H9 (cell line): ENCODE results near the gene ITPR2. TPM values are rescaled to one million over a fixed set of nuclear protein-coding genes. Genes with fewer than 3 reads are reported as not detected.

Experiments used
- DNase-seq: peaks from one replicate; pipeline ENCODE4 v3.0.0-alpha.2; 2017
- H2AFZ ChIP-seq: one replicate; pipeline ENCODE4 v1.6.1; 2013; ENCODE audit warnings: mild to moderate bottlenecking, low read length, control low read depth, moderate library complexity
- H2AK5ac ChIP-seq: 2 replicates; pipeline ENCODE4 v1.6.1; 2013; ENCODE audit warnings: low read length, control low read depth, mixed read lengths; ENCODE audit not compliant: insufficient read length
- H2BK120ac ChIP-seq: one replicate; pipeline ENCODE4 v1.6.1; 2013; ENCODE audit warnings: low read depth, mild to moderate bottlenecking, low read length, control low read depth, inconsistent platforms; ENCODE audit not compliant: poor library complexity, severe bottlenecking
- H2BK12ac ChIP-seq: 2 replicates; pipeline ENCODE4 v1.6.1; 2013; ENCODE audit warnings: low read length, control low read depth, mixed read lengths, low read depth; ENCODE audit not compliant: insufficient read length
- H2BK15ac ChIP-seq: 2 replicates; pipeline ENCODE4 v1.6.1; 2013; ENCODE audit warnings: low read depth, low read length, control low read depth
- H2BK20ac ChIP-seq: one replicate; pipeline ENCODE4 v1.6.1; 2013; ENCODE audit warnings: low read depth, mild to moderate bottlenecking, low read length, control low read depth, inconsistent platforms; ENCODE audit not compliant: poor library complexity, severe bottlenecking
- H2BK5ac ChIP-seq: 2 replicates; pipeline ENCODE4 v1.6.1; 2013; ENCODE audit warnings: low read length, control low read depth, mixed read lengths; ENCODE audit not compliant: insufficient read length
- H3K14ac ChIP-seq: 2 replicates; pipeline ENCODE4 v1.6.1; 2013; ENCODE audit warnings: low read length, control low read depth; ENCODE audit not compliant: insufficient read depth
- H3K18ac ChIP-seq: 2 replicates; pipeline ENCODE4 v1.6.1; 2013; ENCODE audit warnings: low read depth, mild to moderate bottlenecking, mixed read lengths, low read length, control low read depth; ENCODE audit not compliant: insufficient read length
- H3K23ac ChIP-seq: 2 replicates; pipeline ENCODE4 v1.6.1; 2013; ENCODE audit warnings: low read length, control low read depth, mixed read lengths, low read depth; ENCODE audit not compliant: insufficient read length
- H3K23me2 ChIP-seq: 2 replicates; pipeline ENCODE4 v1.6.1; 2013; ENCODE audit warnings: low read depth, mild to moderate bottlenecking, mixed read lengths, low read length, control low read depth; ENCODE audit not compliant: insufficient read length, poor library complexity, severe bottlenecking
- H3K27ac ChIP-seq: 2 replicates; pipeline ENCODE4 v1.5.1; 2013; ENCODE audit warnings: low read length, control low read depth, mixed read lengths, low read depth; ENCODE audit not compliant: insufficient read length
- H3K27me3 ChIP-seq: 2 replicates; pipeline ENCODE4 v1.6.1; 2013; ENCODE audit warnings: low read length, control low read depth, inconsistent platforms; ENCODE audit not compliant: insufficient read depth
- H3K4ac ChIP-seq: 2 replicates; pipeline ENCODE4 v1.6.1; 2013; ENCODE audit warnings: low read depth, mild to moderate bottlenecking, control low read depth, inconsistent platforms, low read length, moderate library complexity
- H3K4me1 ChIP-seq: 2 replicates; pipeline ENCODE4 v1.6.1; 2013; ENCODE audit warnings: low read length, control low read depth, inconsistent platforms; ENCODE audit not compliant: insufficient read depth
- H3K4me2 ChIP-seq: 2 replicates; pipeline ENCODE4 v1.6.1; 2013; ENCODE audit warnings: low read length, control low read depth, mixed read lengths; ENCODE audit not compliant: insufficient read length, insufficient read depth
- H3K56ac ChIP-seq: 2 replicates; pipeline ENCODE4 v1.6.1; 2013; ENCODE audit warnings: low read depth, mild to moderate bottlenecking, mixed read lengths, low read length, control low read depth; ENCODE audit not compliant: insufficient read length
- H3K79me1 ChIP-seq: 2 replicates; pipeline ENCODE4 v1.6.1; 2013; ENCODE audit warnings: low read depth, mild to moderate bottlenecking, moderate library complexity, low read length, control low read depth, inconsistent platforms; ENCODE audit not compliant: insufficient read depth, poor library complexity, severe bottlenecking
- H3K79me2 ChIP-seq: 2 replicates; pipeline ENCODE4 v1.6.1; 2013; ENCODE audit warnings: low read length, control low read depth, inconsistent platforms; ENCODE audit not compliant: insufficient read depth
- H3K9ac ChIP-seq: 2 replicates; pipeline ENCODE4 v1.6.1; 2013; ENCODE audit warnings: low read length, control low read depth, mixed read lengths; ENCODE audit not compliant: insufficient read length; ENCODE audit errors: extremely low read depth
- H3K9me3 ChIP-seq: one replicate; pipeline ENCODE4 v1.6.1; 2013; ENCODE audit warnings: low read depth, low read length, inconsistent platforms; ENCODE audit not compliant: control insufficient read depth
- H3T11ph ChIP-seq: one replicate; pipeline ENCODE4 v1.6.1; 2013; ENCODE audit warnings: mild to moderate bottlenecking, low read length, control low read depth, inconsistent platforms
- H4K20me1 ChIP-seq: one replicate; pipeline ENCODE4 v1.6.1; 2013; ENCODE audit not compliant: control insufficient read depth, insufficient read length, insufficient read depth
- H4K5ac ChIP-seq: 2 replicates; pipeline ENCODE4 v1.6.1; 2013; ENCODE audit warnings: low read depth, mild to moderate bottlenecking, mixed read lengths, low read length, control low read depth; ENCODE audit not compliant: insufficient read length
- H4K8ac ChIP-seq: replicated peaks from 2 replicates; pipeline ENCODE4 v1.6.1; 2013; ENCODE audit warnings: low read length, control low read depth, mixed read lengths, low read depth; ENCODE audit not compliant: insufficient read length
- H4K91ac ChIP-seq: 2 replicates; pipeline ENCODE4 v1.6.1; 2013; ENCODE audit warnings: low read depth, mild to moderate bottlenecking, moderate library complexity, mixed read lengths, low read length, control low read depth; ENCODE audit not compliant: insufficient read length
- H3K27ac Mint-ChIP-seq, 3 experiments: 2 replicates in 2 of 3; 3 replicates in 1 of 3; pipeline ENCODE4 v1.8.0; 2020 to 2021; ENCODE audit warnings: mixed read lengths in 3 of 3, mild to moderate bottlenecking in 1 of 3, moderate library complexity in 1 of 3
- H3K27me3 Mint-ChIP-seq: 2 replicates; pipeline ENCODE4 v1.8.0; 2021; ENCODE audit warnings: low read depth, mild to moderate bottlenecking, moderate library complexity, mixed read lengths
- H3K36me3 Mint-ChIP-seq, 3 experiments: 2 replicates in 2 of 3; 3 replicates in 1 of 3; pipeline ENCODE4 v1.8.0; 2020 to 2021; ENCODE audit warnings: low read depth in 3 of 3, mixed read lengths in 3 of 3; ENCODE audit not compliant: insufficient read depth in 1 of 3
- H3K4me1 Mint-ChIP-seq, 2 experiments: 2 replicates each; pipeline ENCODE4 v1.8.0; 2020; ENCODE audit warnings: mixed read lengths in 2 of 2
- H3K4me3 Mint-ChIP-seq, 2 experiments: 2 replicates in 1 of 2; 3 replicates in 1 of 2; pipeline ENCODE4 v1.8.0; 2020 to 2021; ENCODE audit warnings: mild to moderate bottlenecking in 2 of 2, mixed read lengths in 2 of 2, moderate library complexity in 1 of 2
- H3K9me3 Mint-ChIP-seq, 2 experiments: 2 replicates in 1 of 2; 3 replicates in 1 of 2; pipeline ENCODE4 v1.8.0; 2020; ENCODE audit warnings: mild to moderate bottlenecking in 2 of 2, mixed read lengths in 2 of 2, moderate library complexity in 1 of 2
- CTCF ChIP-seq: fragments of 200-600 bp; sonication (generic); conservative IDR thresholded peaks from 3 replicates; pipeline ENCODE4 v1.8.0; 2021; ENCODE audit warnings: antibody characterized with exemption, mild to moderate bottlenecking
- WGBS: extraction: QIAGEN DNeasy Blood & Tissue Kit; methylation state at CpG from one replicate; pipeline ENCODE4 v1.1.7; 2013; ENCODE audit warnings: missing lambda C conversion rate, low lambda C conversion rate, mixed read lengths; ENCODE audit not compliant: insufficient read length; ENCODE audit errors: extremely low coverage; 5-methylcytosine and 5-hydroxymethylcytosine counted together
- total RNA-seq: library from RNA; stranded (reverse); gene quantifications from 2 replicates; pipeline ENCODE4 v1.2.1, GENCODE V29; 2021

ITPR2 gene
- total RNA-seq, 1 experiment from 2014 or later: 14.8 TPM

- Histone ChIP-seq H3T11ph (no peak overlapping the region), H2BK12ac (no peak overlapping the region), H4K91ac (no peak overlapping the region), H3K27ac (no peak overlapping the region), H3K56ac (no peak overlapping the region), H2BK20ac (no peak overlapping the region), H3K18ac (no peak overlapping the region), H3K79me1 (no peaks in the 10 kb centered on the region), H2AFZ (no peak overlapping the region), H3K14ac (no peak overlapping the region), H4K5ac (no peak overlapping the region), H2BK5ac (no peak overlapping the region), H3K4ac (no peak overlapping the region), H2AK5ac (no peak overlapping the region), H3K4me2 (no peak overlapping the region), H2BK120ac (no peak overlapping the region), H3K9me3 (no peaks in the 10 kb centered on the region), H3K23me2 (no peaks in the 10 kb centered on the region), H4K8ac (no peak overlapping the region), H2BK15ac (no peak overlapping the region), H3K9ac (no peak overlapping the region), H4K20me1 (no peaks in the 10 kb centered on the region), H3K27me3 (no peaks in the 10 kb centered on the region), H3K4me1 (peaks cover 7% of the 10 kb centered on the region; the same call in 1 of the 2 replicates), H3K23ac (no peak overlapping the region), H3K79me2 (no peaks in the 10 kb centered on the region)
- no peak overlapping the region for H3K27ac Mint-ChIP-seq
- no peaks in the 10 kb centered on the region for H3K27me3 Mint-ChIP-seq
- DNase-seq: no peak
- H3K4me3 Mint-ChIP-seq: no peak overlapping the region
- no CpG with 5 or more reads among the region's 4 CpGs for WGBS
- H3K4me1 Mint-ChIP-seq: peaks cover 4 to 11% of the 10 kb centered on the region in 2 experiments; a peak in 1 of 4 replicates
- TF ChIP-seq CTCF: no peak
- peaks cover 8 to 17% (median 9%) of the 10 kb centered on the region in 3 experiments for H3K36me3 Mint-ChIP-seq
- H3K9me3 Mint-ChIP-seq: peaks cover 7 to 10% of the 10 kb centered on the region in 2 experiments; a peak in 4 of 5 replicates
Observed at GRCh38 chr12:26771861-26772260, 61.1 kb downstream of the ITPR2 start.
